DLD1 (cell line): ENCODE data around the gene SYNPR.

Experiments
- in situ Hi-C: cut with HindIII; loops from 2 replicates; pipeline ENCODE4 v1.10.0; 2017; ENCODE audit warnings: low sequenced_read_pairs

Gene SYNPR

GRCh38 chr3:63523100-63523499 lies 245.0 kb downstream of the SYNPR start:
- in situ Hi-C loops, result no loop called here

- in situ Hi-C loops, result no loop called here
Observed at GRCh38 chr3:63528325-63529000, 250.4 kb downstream of the SYNPR start.

GRCh38 chr3:63532521-63532920 lies 254.4 kb downstream of the SYNPR start:
- in situ Hi-C loops, result no loop called here

- in situ Hi-C loops, result no loop called here
Observed at GRCh38 chr3:63538919-63539318, 260.8 kb downstream of the SYNPR start.

GRCh38 chr3:63555767-63556166 lies 277.7 kb downstream of the SYNPR start:
- in situ Hi-C loops, result no loop called here

GRCh38 chr3:63556401-63556800 lies 278.3 kb downstream of the SYNPR start:
- in situ Hi-C loops, result no loop called here

GRCh38 chr3:63557912-63558311 lies 279.8 kb downstream of the SYNPR start:
- in situ Hi-C loops, result no loop called here

- in situ Hi-C loops, result no loop called here
Observed at GRCh38 chr3:63559884-63560283, 281.8 kb downstream of the SYNPR start.

GRCh38 chr3:63561879-63562278 lies 283.8 kb downstream of the SYNPR start:
- in situ Hi-C loops, result no loop called here

GRCh38 chr3:63562323-63562722 lies 284.2 kb downstream of the SYNPR start:
- in situ Hi-C loops, result no loop called here

GRCh38 chr3:63563572-63563971 lies 285.5 kb downstream of the SYNPR start:
- in situ Hi-C loops, result no loop called here

- in situ Hi-C loops, result no loop called here
Observed at GRCh38 chr3:63565220-63565619, 287.1 kb downstream of the SYNPR start.

- in situ Hi-C loops, result no loop called here
Observed at GRCh38 chr3:63571682-63572081, 293.6 kb downstream of the SYNPR start.

GRCh38 chr3:63576846-63577245 lies 298.7 kb downstream of the SYNPR start:
- in situ Hi-C loops, result no loop called here

GRCh38 chr3:63578858-63579257 lies 300.8 kb downstream of the SYNPR start:
- in situ Hi-C loops, result no loop called here

GRCh38 chr3:63580151-63580550 lies 302.0 kb downstream of the SYNPR start:
- in situ Hi-C loops, result no loop called here

- in situ Hi-C loops, result no loop called here
Observed at GRCh38 chr3:63582943-63583500, 304.9 kb downstream of the SYNPR start.

- in situ Hi-C loops, result no loop called here
Observed at GRCh38 chr3:63584681-63585080, 306.6 kb downstream of the SYNPR start.

- in situ Hi-C loops, result no loop called here
Observed at GRCh38 chr3:63585927-63586326, 307.8 kb downstream of the SYNPR start.

- in situ Hi-C loops, result no loop called here
Observed at GRCh38 chr3:63588895-63589294, 310.8 kb downstream of the SYNPR start.

GRCh38 chr3:63593779-63594178 lies 315.7 kb downstream of the SYNPR start:
- in situ Hi-C loops, result no loop called here

- in situ Hi-C loops, result no loop called here
Observed at GRCh38 chr3:63595221-63595620, 317.1 kb downstream of the SYNPR start.

- in situ Hi-C loops, result no loop called here
Observed at GRCh38 chr3:63597019-63597418, 318.9 kb downstream of the SYNPR start.
